ENCODE measurements around the gene CCDC107. TPM values are rescaled to one million over a fixed set of nuclear protein-coding genes. Genes with fewer than 3 reads are reported as not detected.

CCDC107 gene
- polyA plus RNA-seq, 1 experiment = 11.8 TPM

GRCh38 chr9:35703906-35704672 is 46.0 kb downstream of the CCDC107 start:
- Histone ChIP-seq H3K27ac (ENCODE audit: low read depth, low read length) (no peak overlapping the region), H3K27me3 (ENCODE audit: control insufficient read depth, insufficient read depth, low read length) (no peaks in the 10 kb centered on the region), H3K9me3 (ENCODE audit: control insufficient read depth, insufficient read depth, low read length) (no peaks in the 10 kb centered on the region), H3K4me3 (ENCODE audit: low read depth, low read length) (no peak overlapping the region)
- no peak for DNase-seq (ENCODE audit: low read depth, low spot score)
- CTCF ChIA-PET = interaction anchor here (7.5 kb wide), 1 partner anchor 8 kb away, joined by 48 read pairs; no protein-coding TSS in a partner anchor
- POLR2A ChIA-PET = interaction anchor here (1.1 kb wide), 1 partner anchor 14 kb away, joined by 9 read pairs; no protein-coding TSS in a partner anchor
- TF ChIP-seq CTCF (IDR thresholded peaks at IDR 0.05; ENCODE audit: low read depth, low read length) = no peak

DNA sequence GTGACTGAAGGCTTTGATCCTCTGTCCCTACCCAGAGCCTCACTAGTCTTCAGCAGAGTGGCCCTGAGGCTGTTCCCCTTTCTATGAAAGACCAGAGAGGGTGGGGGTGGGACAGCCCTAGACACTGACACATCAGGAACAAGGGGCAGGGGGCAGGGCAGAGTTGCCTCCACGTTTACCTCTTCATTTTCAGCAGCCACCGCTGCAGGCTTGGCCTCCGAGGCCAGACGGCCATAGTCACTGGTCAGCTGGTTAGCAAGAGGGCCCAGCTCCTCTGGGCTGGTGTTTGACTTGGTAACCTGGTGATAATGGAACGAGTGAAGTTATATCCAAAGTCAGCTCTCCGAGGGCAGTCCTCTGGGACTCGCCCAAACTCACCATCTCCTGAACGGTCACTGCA is 47.3 kb downstream of the CCDC107 start:
- no peak for TF ChIP-seq CTCF (IDR thresholded peaks at IDR 0.05; ENCODE audit: low read depth, low read length)
- POLR2A ChIA-PET = interaction anchor here (0.8 kb wide), 1 partner anchor 75 kb away, joined by 6 read pairs; no protein-coding TSS in a partner anchor
- H3K27me3 ChIP-seq (ENCODE audit: control insufficient read depth, insufficient read depth, low read length) = no peaks in the 10 kb centered on the region
- no peaks in the 10 kb centered on the region for H3K9me3 ChIP-seq (ENCODE audit: control insufficient read depth, insufficient read depth, low read length)
- CTCF ChIA-PET = interaction anchor here (7.5 kb wide), 1 partner anchor 9 kb away, joined by 48 read pairs; no protein-coding TSS in a partner anchor
- H3K27ac ChIP-seq (ENCODE audit: low read depth, low read length) = no peak overlapping the region
- no peak overlapping the region for H3K4me3 ChIP-seq (ENCODE audit: low read depth, low read length)
- DNase-seq (ENCODE audit: low read depth, low spot score) = no peak

DNA sequence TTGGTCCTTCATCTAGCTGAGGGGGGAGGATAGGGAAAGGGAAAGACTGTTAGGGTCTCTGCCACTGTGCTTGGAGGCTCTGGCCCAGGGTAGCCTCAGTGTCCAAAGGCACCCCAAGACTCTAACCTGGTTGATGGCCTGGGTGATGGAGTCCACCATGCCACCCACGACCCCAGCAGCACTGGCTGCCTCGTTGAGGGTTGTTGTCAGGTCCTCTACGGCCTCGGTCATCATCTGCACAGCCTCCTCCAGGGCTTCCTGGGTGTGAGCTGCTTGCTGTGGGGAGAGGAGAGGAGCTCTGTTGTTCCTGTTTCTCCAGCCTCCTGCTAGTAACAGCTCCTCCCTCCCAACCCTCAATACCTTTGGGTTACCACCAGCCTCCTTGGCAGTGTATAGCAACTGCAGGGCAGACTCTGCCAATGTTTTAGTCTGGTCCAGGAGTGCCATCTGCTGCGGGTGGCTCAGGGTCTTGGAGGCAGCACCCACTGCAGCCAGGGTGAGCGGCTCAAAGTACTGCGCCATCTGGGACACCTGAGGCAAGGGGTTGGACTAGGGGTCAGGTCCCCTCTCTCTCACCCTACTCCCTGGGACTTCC is 47.8 kb downstream of the CCDC107 start:
- Histone ChIP-seq H3K27me3 (ENCODE audit: control insufficient read depth, insufficient read depth, low read length) (no peaks in the 10 kb centered on the region), H3K27ac (ENCODE audit: low read depth, low read length) (no peak overlapping the region), H3K4me3 (ENCODE audit: low read depth, low read length) (no peak overlapping the region), H3K9me3 (ENCODE audit: control insufficient read depth, insufficient read depth, low read length) (no peaks in the 10 kb centered on the region)
- no peak for TF ChIP-seq CTCF (IDR thresholded peaks at IDR 0.05; ENCODE audit: low read depth, low read length)
- CTCF ChIA-PET = interaction anchor here (7.5 kb wide), 1 partner anchor 10 kb away, joined by 48 read pairs; no protein-coding TSS in a partner anchor
- DNase-seq (ENCODE audit: low read depth, low spot score) = no peak
- POLR2A ChIA-PET = interaction anchor here (1.2 kb wide), 1 partner anchor 11 kb away, joined by 8 read pairs; no protein-coding TSS in a partner anchor

- H3K27ac ChIP-seq (ENCODE audit: low read depth, low read length) = no peak overlapping the region
- TF ChIP-seq CTCF (IDR thresholded peaks at IDR 0.05; ENCODE audit: low read depth, low read length) = no peak
- no peaks in the 10 kb centered on the region for H3K9me3 ChIP-seq (ENCODE audit: control insufficient read depth, insufficient read depth, low read length)
- no peak for DNase-seq (ENCODE audit: low read depth, low spot score)
- ChIA-PET CTCF (interaction anchor here (1.2 to 7.5 kb wide), 2 partner anchors 11 to 60 kb away, joined by 3 to 48 read pairs; no protein-coding TSS in a partner anchor), POLR2A (interaction anchor here (1.2 to 1.8 kb wide), 2 partner anchors 12 to 21 kb away, joined by 5 to 8 read pairs; no protein-coding TSS in a partner anchor)
- no peak overlapping the region for H3K4me3 ChIP-seq (ENCODE audit: low read depth, low read length)
- H3K27me3 ChIP-seq (ENCODE audit: control insufficient read depth, insufficient read depth, low read length) = no peaks in the 10 kb centered on the region
Measured at GRCh38 chr9:35706951-35707350, 48.9 kb downstream of the CCDC107 start.

Data from AG04450 (cell line).